HG02870 (cell line): ENCODE data around the gene POM121L2.
"Not testable (repeated sequence)": the region's sequence is repeated elsewhere in the genome, so short reads cannot be mapped to it uniquely, and the experiment has no call there.

ENCODE experiments used
- ATAC-seq: cut with Tn5 transposase; IDR thresholded peaks from one replicate; pipeline ENCODE4 v1.9.1; 2021; ENCODE audit warnings: mild to moderate bottlenecking, moderate library complexity; ENCODE audit not compliant: unreplicated experiment

POM121L2 gene

DNA sequence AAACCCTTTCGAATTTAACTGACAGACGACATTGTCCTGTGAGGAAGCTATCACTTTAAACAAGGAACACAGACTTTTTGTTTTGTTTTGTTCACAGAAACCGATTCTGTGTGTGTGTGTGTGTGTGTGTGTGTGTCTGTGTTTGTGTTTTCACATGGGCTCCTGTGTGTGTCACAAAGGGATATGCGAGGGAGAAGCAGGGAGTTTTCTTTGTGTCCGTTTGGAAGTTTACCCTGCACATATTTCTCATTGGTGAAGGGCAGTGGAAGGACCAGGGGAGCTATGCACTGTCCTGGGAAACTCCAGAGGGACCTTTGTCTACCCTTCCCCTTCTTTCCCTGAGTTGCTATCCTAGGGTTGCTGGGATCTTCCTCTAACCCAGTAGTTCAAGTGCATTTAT, 17.7 kb downstream of the POM121L2 start:
- ATAC-seq: no peak

GRCh38 chr6:27293436-27294098, 18.5 kb downstream of the POM121L2 start:
- no peak for ATAC-seq

DNA sequence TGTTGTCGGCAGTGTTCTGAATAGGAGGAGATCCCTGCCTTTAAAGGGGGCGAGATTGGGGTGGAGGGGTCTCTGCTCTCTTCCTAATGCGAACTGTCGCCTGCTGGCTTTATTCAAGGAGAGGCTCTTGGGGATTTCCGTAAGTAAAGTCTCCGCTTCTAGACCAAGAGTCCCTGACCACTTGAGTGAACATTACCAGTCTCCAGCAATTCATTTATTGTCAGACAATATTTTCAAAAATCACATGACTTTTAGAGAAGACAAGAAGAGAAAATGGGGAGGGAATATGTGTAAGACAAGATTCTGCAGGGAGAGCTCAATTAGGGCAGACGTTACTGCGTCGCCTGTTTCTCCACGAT, 21.2 kb downstream of the POM121L2 start:
- no peak for ATAC-seq

DNA sequence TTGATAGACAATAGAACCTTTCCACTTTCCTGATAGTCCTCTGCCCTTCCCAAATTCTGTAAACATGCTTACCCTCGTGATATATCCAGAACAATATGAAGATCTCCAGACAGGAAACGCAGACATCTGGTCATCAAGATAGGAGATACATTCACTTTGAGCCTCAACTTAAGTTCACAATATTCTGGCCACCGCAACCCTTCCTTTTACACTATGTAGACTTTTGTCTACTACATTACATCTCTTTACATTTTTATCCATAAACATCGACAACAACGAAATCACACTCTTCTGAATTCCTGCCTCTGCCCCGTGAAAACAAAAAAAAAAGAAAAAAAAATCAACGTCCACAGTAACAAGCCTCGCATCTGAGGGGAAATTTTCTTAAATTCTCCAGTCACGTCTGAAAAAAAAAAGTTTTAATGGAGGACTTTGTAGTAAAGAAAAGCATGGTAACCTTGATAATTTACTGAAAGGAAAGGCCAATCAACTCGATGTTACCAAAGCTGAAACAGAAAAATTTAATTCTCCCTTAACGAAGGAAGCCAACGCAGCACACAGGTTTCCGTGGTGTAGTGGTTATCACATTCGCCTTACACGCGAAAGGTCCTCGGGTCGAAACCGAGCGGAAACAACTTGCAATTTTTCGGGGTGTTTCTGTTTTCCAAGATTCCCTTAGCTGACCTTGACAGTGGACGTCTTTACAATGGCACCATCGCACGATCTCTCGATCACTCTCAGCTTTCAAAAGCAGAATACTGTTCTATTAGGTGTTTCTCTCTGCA, 21.8 kb downstream of the POM121L2 start:
- ATAC-seq: no peak

DNA sequence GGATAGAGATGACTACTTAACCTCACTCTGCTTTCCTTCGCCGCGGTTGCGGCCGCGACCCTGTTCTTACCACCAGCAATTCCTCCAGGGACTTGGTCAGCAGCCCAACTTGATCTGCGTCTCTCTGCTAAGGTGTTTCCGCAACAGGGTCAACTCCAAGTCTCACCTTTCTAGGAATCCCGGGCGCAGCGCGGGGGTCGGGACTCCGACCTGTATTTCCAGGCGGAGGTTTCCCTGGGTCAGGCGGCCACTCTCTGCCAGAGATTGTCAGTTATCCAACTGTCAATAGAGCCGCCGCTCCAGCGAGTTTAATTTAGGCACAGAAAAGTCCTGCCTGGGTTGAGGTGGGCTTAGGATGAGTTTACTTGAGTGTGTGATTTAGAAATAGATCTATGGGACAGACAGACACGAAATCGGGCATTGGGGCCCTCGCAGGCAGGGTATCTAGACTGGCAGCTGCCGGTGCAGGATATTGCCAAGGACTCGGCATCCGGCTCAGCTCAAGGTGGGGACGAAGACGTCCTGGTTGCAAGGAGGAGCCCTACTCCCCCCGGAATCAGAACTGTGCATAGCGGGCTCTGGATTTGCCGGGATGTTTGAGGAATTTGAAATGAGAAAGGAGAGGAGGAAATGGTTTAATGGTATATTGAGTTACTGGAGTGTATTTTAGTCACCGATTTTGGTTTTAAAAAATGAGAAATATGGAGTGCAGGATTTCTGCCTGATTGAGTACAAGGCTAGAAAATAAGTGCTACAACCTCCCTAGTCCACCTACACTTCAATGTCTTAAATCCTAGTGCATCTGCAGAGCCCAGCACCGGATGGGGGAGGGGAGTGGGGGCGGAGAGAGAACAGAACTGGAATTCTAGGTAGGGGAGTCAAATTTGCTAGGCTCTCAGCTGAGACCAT, 23.7 kb downstream of the POM121L2 start:
- no peak for ATAC-seq

DNA sequence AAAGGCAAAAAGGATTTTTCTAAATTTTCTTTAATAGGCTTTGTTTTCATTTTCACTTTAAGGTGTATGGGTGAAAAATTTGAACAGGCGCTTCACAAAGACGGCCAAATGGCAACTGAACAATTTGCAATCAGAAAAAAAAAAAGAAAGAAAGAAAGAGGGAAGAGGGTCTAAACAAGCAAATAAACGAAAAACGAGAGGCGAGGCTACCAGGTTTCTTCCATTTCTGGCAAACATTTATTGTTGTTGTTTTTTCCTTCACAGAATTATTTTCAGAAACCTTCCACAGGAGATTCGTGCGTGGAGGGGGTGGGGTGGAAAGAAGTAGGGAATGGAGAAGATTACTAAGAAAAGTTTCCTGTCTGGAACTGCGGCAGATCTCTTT, 24.3 kb downstream of the POM121L2 start:
- ATAC-seq: no peak

DNA sequence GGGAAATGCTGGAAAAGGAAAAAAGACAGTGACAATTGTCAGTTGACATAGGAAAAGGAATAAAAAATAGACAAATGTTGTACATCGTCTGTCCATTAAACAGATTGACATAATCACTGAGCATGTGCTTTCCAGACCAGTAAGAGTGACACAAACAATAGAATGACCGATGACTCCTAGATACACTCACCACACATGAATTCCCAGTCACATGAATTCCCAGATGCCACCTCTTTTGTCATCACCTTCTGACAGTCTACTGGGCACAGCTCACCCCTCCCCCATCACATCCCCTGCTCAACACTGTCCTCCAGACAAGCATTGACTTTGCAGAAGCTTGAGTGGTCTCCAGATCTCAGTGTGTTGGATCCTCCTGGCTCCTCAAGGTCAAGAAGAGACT, 25.9 kb downstream of the POM121L2 start:
- ATAC-seq: no peak

- ATAC-seq: no peak
These were observed 28.8 kb downstream of the POM121L2 start for GRCh38 chr6:27283279-27283678.

DNA sequence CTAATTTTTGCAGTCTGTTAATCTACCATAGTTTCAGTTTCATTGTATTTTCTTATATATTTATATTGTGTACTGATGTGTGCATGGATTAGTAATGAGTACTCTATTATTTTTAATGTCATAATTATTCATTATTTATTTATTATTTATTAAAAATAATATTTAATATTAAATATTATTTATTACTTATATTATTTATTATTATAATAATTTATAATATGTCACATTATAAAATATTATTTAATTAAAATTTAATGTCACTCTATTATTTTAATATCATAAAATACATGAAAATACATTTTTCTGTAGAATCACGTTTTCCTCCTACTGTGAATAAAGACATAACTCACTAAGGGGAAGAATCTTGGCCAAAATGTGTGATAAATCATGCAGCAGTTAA, 30.5 kb downstream of the POM121L2 start:
- no peak for ATAC-seq

GRCh38 chr6:27281105-27281539, 31.0 kb downstream of the POM121L2 start:
- ATAC-seq: no peak

- ATAC-seq: no peak
These were observed 31.5 kb downstream of the POM121L2 start for GRCh38 chr6:27280540-27281000.

- ATAC-seq: no peak
These were observed 32.0 kb downstream of the POM121L2 start for GRCh38 chr6:27280064-27280539.

GRCh38 chr6:27279513-27280063, 32.5 kb downstream of the POM121L2 start:
- ATAC-seq: no peak

- ATAC-seq: no peak
These were observed 36.8 kb downstream of the POM121L2 start for GRCh38 chr6:27275025-27275956.

- no peak for ATAC-seq
These were observed 38.3 kb downstream of the POM121L2 start for GRCh38 chr6:27273783-27274182.

DNA sequence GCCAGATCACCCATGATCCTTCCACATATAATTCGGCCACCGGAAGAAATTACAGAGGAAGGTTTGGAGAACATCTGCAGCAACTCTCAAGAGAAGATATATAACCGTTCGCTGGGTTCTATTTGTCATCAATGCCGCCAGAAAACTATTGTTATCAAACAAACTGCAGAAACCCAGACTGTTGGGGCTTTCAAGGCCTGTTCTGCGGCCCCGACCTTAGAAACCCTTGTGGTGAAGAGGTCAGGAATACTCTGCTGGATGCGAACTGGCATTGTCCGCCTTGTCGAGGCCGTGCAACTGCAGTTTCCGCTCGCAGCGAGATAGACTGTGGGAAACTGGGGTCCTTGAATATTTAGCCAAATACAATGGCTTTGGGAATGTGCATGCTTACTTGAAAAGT, 43.3 kb downstream of the POM121L2 start:
- no peak for ATAC-seq

GRCh38 chr6:27267857-27268434, 44.1 kb downstream of the POM121L2 start:
- no peak for ATAC-seq

DNA sequence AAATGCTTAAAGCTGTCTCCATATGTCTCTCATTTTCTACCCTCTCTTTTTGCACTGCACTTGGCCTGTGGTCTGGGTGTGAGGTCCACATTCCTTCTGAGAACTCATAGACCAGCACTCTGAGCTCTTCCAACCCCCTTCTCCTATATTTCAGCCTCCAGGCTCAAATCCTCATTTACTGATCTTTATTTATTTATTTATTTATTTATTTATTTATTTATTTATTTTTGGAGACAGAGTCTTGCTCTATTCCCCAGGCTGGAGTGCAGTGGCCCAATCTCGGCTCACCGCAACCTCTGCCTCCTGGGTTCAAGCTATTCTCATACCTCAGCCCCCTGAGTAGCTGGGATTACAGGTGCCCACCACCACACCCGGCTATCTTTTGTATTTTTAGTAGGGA, 45.1 kb downstream of the POM121L2 start:
- ATAC-seq: not testable (repeated sequence)

DNA sequence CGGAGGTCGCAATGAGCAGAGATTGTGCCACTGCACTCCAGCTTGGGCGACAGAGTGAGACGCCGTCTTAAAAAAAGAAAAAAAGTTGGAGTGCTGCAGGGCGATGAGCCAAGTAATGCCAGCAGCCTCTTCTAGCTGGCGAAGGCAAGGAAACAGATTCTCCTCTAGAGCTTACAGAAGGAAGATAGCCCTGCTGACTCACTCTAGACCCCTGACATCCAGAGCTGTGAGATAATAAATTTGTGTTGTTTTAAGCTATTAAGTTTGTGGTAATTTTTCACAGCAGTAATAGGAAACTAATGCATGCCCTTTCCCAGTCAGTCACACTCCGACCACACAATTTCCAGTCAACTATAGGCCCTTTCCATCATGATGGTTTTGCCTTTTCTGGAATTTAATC, 48.2 kb downstream of the POM121L2 start:
- ATAC-seq: no peak
